Astrocyte of the spinal cord (primary cell): ENCODE data around the gene CDK11A.
A peak's percentile ranks its signal among the peaks of the same experiment; 100 is the strongest.
"Not testable (repeated sequence)": the region's sequence is repeated elsewhere in the genome, so short reads cannot be mapped to it uniquely, and the experiment has no call there.

Experiments used
- DNase-seq: peaks from one replicate; pipeline ENCODE4 v3.0.0; 2011; ENCODE audit warnings: low read depth, low spot score
- H3K4me3 ChIP-seq: 2 replicates; pipeline ENCODE4 v1.5.1; 2011; ENCODE audit warnings: low read depth, mild to moderate bottlenecking, low read length, moderate library complexity
- in situ Hi-C: cut with HindIII; loops from 2 replicates; pipeline ENCODE4 v1.10.0; 2017; ENCODE audit warnings: low sequenced_read_pairs
- TF ChIP-seq, protein P1 (sequence below): IDR thresholded peaks from 2 replicates; pipeline ENCODE4 v1.5.1; 2012; ENCODE audit warnings: low read depth, mild to moderate bottlenecking, low read length, inconsistent platforms

Gene CDK11A

DNA sequence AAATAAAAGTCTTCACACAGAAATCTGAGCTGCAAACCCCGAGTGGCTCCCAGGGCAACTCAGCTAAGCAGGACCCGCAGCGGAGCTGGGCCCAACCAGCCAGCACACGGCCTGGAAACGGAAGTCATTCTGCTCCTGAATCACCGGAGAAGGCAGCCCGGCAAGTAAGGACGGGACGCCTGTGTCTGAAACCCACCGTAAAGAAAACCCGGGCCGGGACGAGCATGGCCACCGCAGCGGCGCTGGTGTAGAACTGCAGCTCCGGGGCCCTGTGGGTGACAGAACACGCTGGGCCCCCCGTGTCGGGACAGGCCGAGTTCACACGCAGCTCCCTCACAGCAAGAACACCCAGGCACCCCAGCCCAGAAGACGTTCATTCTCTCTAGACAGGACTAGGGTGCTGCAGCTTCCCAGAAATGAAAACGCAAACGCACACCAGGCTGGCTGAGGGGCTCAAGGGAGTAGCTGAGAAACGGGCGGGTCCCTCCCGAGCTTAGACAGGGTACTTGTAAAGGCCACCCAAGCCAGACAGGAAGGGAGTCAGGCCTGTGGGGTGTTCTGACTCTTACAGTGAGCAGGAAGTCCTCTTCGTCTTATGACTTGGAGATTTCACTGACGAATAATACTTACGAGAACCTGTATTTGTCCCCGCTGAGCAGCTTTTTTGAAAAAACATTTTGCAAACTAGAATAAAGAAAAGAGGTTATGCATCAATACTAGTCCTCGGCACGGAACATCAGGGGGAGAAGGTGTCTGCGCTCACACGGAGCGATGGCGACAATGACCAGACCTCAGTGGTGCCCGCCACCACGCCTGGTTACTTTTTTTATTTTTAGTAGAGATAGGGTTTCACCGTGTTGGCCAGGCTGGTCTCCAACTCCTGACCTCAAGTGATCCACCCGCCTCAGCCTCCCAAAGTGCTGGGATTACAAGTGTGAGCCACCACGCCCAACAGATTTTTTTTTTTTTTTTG, 54.4 kb downstream of the CDK11A start:
- in situ Hi-C loops, result no loop called here
- no peak for DNase-seq
- TF ChIP-seq, protein P1, sequence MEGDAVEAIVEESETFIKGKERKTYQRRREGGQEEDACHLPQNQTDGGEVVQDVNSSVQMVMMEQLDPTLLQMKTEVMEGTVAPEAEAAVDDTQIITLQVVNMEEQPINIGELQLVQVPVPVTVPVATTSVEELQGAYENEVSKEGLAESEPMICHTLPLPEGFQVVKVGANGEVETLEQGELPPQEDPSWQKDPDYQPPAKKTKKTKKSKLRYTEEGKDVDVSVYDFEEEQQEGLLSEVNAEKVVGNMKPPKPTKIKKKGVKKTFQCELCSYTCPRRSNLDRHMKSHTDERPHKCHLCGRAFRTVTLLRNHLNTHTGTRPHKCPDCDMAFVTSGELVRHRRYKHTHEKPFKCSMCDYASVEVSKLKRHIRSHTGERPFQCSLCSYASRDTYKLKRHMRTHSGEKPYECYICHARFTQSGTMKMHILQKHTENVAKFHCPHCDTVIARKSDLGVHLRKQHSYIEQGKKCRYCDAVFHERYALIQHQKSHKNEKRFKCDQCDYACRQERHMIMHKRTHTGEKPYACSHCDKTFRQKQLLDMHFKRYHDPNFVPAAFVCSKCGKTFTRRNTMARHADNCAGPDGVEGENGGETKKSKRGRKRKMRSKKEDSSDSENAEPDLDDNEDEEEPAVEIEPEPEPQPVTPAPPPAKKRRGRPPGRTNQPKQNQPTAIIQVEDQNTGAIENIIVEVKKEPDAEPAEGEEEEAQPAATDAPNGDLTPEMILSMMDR, result no peak
- no peak overlapping the region for H3K4me3 ChIP-seq

DNA sequence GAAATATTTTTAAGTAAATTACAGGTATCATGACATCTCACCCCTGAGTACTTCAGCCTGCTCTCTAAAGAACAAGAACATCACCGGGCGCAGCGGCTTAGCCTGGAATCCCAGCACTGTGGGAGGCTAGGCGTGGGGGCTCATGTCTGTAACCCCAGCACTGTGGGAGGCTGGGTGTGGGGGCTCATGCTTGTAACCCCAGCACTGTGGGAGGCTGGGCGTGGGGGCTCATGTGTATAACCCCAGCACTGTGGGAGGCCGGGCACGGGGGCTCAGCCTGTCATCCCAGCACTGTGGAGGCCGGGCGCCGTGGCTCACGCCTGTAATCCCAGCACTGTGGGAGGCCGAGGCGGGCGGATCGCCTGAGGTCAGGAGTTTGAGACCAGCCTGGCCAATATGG, 57.6 kb downstream of the CDK11A start:
- no peak for DNase-seq
- H3K4me3 ChIP-seq, result no peak overlapping the region
- TF ChIP-seq, protein P1, result no peak
- in situ Hi-C loops, result no loop called here

DNA sequence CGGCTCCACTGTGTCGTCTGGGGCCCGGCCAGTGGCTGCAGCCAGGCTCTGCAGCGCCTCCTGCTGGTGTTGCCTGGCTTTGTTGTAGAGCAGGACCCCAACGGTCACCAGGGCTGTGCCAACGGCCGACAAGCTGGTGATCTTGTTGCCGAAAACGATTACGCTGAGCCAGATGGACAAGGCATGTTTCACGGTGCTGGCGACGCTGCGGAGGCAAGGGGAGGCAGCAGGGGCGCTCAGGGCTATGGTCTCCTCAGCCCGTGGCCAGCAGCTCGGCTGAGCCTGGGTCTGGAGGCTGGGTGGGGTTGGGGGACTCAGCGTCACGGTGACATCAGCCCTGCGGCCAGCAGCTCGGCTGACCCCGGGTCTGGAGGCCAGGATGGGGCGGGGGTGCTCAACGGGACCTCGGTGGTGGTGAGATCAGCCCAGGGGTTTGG, 58.3 kb downstream of the CDK11A start:
- H3K4me3 ChIP-seq, result no peak overlapping the region
- TF ChIP-seq, protein P1, result peak; percentile 60
- no peak for DNase-seq
- in situ Hi-C loops, result no loop called here

DNA sequence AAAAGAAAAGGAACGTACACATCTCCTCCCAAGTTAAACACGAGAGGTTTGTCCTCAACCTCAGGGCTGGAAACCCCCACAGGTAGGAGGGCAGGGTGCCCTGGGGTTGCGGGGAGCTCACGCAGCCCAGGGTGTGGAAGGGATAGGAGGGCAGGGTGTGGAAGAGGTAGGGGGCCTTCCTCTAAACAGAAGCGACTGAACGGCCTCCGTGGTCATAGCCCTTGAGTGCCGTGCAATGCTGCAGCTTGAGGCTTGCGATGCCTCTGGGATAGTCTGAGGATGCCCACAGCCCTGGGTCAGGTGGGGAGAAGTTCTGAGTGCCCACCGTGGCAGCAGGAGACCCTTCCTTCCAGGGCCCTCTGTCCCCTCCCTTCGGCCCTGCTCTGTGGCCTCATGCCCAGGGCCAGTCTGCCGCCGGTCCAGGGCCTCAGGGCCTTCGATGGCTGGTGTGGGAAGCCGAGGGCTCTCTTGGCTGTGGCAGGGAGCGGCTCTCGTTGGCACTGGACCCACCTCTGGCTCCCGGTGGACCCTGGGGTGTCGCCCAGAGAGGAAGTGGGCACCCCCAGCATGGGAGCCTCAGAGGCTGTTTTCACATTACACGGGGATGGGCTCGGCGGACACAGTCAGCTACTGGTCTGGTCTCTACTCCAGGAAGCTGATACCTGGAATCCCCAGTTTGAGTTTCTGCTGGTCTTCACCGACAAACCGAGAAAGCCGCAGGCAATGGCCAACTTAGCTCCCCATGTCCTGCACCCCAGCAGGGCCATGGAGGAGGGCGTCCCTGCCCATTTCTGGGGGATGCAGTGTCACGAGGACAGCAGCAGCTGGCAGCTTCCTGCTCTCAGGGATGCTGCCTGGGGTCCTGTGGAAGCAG, 59.0 kb downstream of the CDK11A start:
- TF ChIP-seq, protein P1, result no peak
- H3K4me3 ChIP-seq, result no peak overlapping the region
- in situ Hi-C loops, result no loop called here
- no peak for DNase-seq

- DNase-seq, in situ Hi-C loops, H3K4me3 ChIP-seq: not testable (repeated sequence)
These were observed 59.8 kb downstream of the CDK11A start for GRCh38 chr1:1664318-1664717.

- in situ Hi-C loops, result not testable (repeated sequence)
These were observed 61.2 kb downstream of the CDK11A start for GRCh38 chr1:1662830-1663560.

DNA sequence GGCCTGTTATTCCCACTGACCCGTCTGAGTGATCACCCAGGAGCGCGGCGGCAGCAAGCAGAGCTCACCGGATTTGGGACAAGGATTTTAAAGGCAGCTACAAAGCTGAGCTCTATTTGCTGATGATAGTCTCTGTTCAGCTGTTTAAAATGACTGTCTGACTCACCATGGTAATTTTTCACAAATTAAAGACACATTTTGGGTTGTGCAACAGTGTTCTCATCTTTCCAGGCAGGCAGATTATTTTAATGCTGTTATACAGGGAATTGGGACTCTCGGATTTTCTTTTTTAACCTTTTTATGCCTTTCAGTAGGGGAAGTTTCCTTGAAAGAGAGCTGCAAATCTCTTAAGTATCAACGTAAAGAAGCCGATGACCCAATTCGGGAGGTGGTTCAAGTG, 61.8 kb downstream of the CDK11A start:
- in situ Hi-C loops, DNase-seq, H3K4me3 ChIP-seq: not testable (repeated sequence)

More at GRCh38 chr1:1662830-1663560, 61.2 kb downstream of the CDK11A start:
- DNase-seq, H3K4me3 ChIP-seq: not testable (repeated sequence)
